WI38 (cell line): ENCODE data around the gene EGFL6.

ENCODE experiments used
- H3K4me3 ChIP-seq: 2 replicates; pipeline ENCODE4 v1.5.1; 2011; ENCODE audit warnings: low read depth, mild to moderate bottlenecking, control low read depth, low read length
- CTCF ChIP-seq: IDR thresholded peaks from 2 replicates; pipeline ENCODE4 v1.5.1; 2012; ENCODE audit warnings: low read depth, mild to moderate bottlenecking, control low read depth, low read length

Gene EGFL6

GRCh38 chrX:13569479-13570260 lies at the start of gene EGFL6:
Gene EGFL6, plus strand, starts transcription at chrX:13569601. Its CDS starts 261 bp downstream, at chrX:13569862.
- no peak for TF ChIP-seq CTCF
- no peak within 1 kb of the TSS for H3K4me3 ChIP-seq

GRCh38 chrX:13520351-13520750 lies 49.0 kb upstream of the EGFL6 start:
- no peak overlapping the region for H3K4me3 ChIP-seq
- no peak for TF ChIP-seq CTCF

DNA sequence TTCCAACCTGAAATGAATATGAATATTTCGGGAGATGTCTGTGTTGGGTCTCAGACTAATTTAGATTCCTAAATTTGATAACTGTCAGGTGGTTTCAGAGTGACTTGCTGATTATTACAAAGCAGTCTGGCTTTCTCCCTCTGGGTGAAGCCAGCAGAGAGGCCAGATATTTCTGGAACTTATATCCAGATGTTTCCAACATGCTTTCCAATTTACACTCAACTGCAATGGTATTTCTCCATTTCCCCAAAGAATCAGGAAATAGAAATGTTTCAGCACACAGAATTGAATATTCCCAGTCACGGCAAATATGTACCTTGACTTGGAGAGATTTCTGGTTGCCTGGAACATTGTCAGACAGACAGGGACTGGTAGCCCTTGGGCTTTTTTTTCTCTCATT lies 48.5 kb upstream of the EGFL6 start:
- TF ChIP-seq CTCF: no peak
- no peak overlapping the region for H3K4me3 ChIP-seq

- H3K4me3 ChIP-seq: no peak overlapping the region
- no peak for TF ChIP-seq CTCF
These were observed 46.6 kb upstream of the EGFL6 start for GRCh38 chrX:13522811-13523210.

DNA sequence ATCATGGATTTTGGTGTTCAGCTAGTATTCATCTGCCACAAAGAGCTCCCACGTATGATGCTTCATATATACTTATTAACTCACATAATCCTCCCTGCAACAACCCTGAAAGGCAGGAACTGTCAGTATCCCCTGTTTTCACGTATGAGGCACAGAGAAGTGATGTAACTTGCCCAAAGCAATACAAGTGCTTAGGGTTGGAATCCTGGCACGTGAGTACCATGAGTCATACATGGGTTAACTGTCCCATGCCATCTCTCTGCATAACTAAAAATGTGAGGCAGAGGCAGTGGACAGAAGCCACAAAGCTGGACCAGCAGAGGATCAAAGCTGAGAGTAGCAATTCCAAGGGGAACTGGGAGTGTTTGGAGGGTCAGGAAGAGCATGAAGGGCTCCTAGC lies 35.7 kb upstream of the EGFL6 start:
- no peak for TF ChIP-seq CTCF

GRCh38 chrX:13535376-13536165 lies 33.8 kb upstream of the EGFL6 start:
- H3K4me3 ChIP-seq: no peak overlapping the region
- no peak for TF ChIP-seq CTCF

More for the DNA sequence above, 35.7 kb upstream of the EGFL6 start:
- no peak overlapping the region for H3K4me3 ChIP-seq

GRCh38 chrX:13536551-13536950 lies 32.9 kb upstream of the EGFL6 start:
- TF ChIP-seq CTCF: no peak
- no peak overlapping the region for H3K4me3 ChIP-seq
